SKM-1 treated with dmso at 0.1 percent for 144 hours (cell line): ENCODE results near the gene TSPAN6.

ENCODE experiments used
- DNase-seq: peaks from one replicate; lab custom pipeline; 2025; ENCODE audit not compliant: unreplicated experiment; lab: John Stamatoyannopoulos, UW

The TSPAN6 gene

GRCh38 chrX:100636321-100636991 lies at the start of gene TSPAN6:
TSPAN6 (minus strand) TSS chrX:100636806; CDS start chrX:100636694, 112 bp downstream.
- no peak for DNase-seq

- DNase-seq: no peak
Observed at GRCh38 chrX:100685997-100686305, 49.3 kb upstream of the TSPAN6 start.

- peak; percentile 44 for DNase-seq
Observed at GRCh38 chrX:100685284-100685996, 48.8 kb upstream of the TSPAN6 start.

GRCh38 chrX:100682939-100683338 lies 46.3 kb upstream of the TSPAN6 start:
- DNase-seq: no peak

GRCh38 chrX:100681599-100681998 lies 45.0 kb upstream of the TSPAN6 start:
- DNase-seq: no peak

GRCh38 chrX:100680756-100681155 lies 44.1 kb upstream of the TSPAN6 start:
- no peak for DNase-seq

- DNase-seq: no peak
Observed at GRCh38 chrX:100677611-100678181, 41.1 kb upstream of the TSPAN6 start.

GRCh38 chrX:100674705-100675104 lies 38.1 kb upstream of the TSPAN6 start:
- DNase-seq: peak; percentile 54

GRCh38 chrX:100673397-100673953 lies 36.9 kb upstream of the TSPAN6 start:
- DNase-seq: no peak

- no peak for DNase-seq
Observed at GRCh38 chrX:100672966-100673365, 36.4 kb upstream of the TSPAN6 start.

GRCh38 chrX:100663642-100664041 lies 27.0 kb upstream of the TSPAN6 start:
- DNase-seq: no peak

- DNase-seq: no peak
Observed at GRCh38 chrX:100662796-100663195, 26.2 kb upstream of the TSPAN6 start.

- DNase-seq: no peak
Observed at GRCh38 chrX:100662170-100662569, 25.6 kb upstream of the TSPAN6 start.

- no peak for DNase-seq
Observed at GRCh38 chrX:100659431-100660137, 23.0 kb upstream of the TSPAN6 start.

GRCh38 chrX:100658941-100659381 lies 22.4 kb upstream of the TSPAN6 start:
- no peak for DNase-seq

GRCh38 chrX:100654261-100654660 lies 17.7 kb upstream of the TSPAN6 start:
- DNase-seq: no peak

- no peak for DNase-seq
Observed at GRCh38 chrX:100652266-100652665, 15.7 kb upstream of the TSPAN6 start.

GRCh38 chrX:100650841-100651240 lies 14.2 kb upstream of the TSPAN6 start:
- no peak for DNase-seq

- no peak for DNase-seq
Observed at GRCh38 chrX:100649550-100650356, 13.1 kb upstream of the TSPAN6 start.
